Upper lobe of left lung (tissue), 4 donors: ENCODE measurements around the gene POU3F2.

ENCODE experiments used
- CTCF ChIP-seq, 6 experiments: fragments of 450-650 bp in 4 of 6; fragments of 200-600 bp in 2 of 6; sonication (generic) in 2 of 6; IDR thresholded peaks; one replicate each; pipeline ENCODE4 v1.5.1; 2016 to 2019; ENCODE audit warnings: antibody characterized with exemption in 6 of 6
- EP300 ChIP-seq, 4 donors: sonication (generic); formaldehyde crosslinking; IDR thresholded peaks; one replicate each; pipeline ENCODE4 v1.5.1; 2017; ENCODE audit warnings: antibody characterized with exemption in 4 of 4, control low read depth in 2 of 4
- POLR2A ChIP-seq, 4 donors: fragments of 450-650 bp; IDR thresholded peaks; one replicate each; pipeline ENCODE4 v1.5.1; 2016 to 2017; ENCODE audit warnings: antibody characterized with exemption in 4 of 4, mild to moderate bottlenecking in 2 of 4
- POLR2AphosphoS5 ChIP-seq, 2 donors: sonication (generic); formaldehyde crosslinking; IDR thresholded peaks; one replicate each; pipeline ENCODE4 v1.5.1; 2017; ENCODE audit warnings: antibody characterized with exemption in 2 of 2

- TF ChIP-seq CTCF (IDR thresholded peaks at IDR 0.05) = no peak
- TF ChIP-seq EP300 (IDR thresholded peaks at IDR 0.05) = no peak
- TF ChIP-seq POLR2AphosphoS5 (IDR thresholded peaks at IDR 0.05) = no peak
- TF ChIP-seq POLR2A (IDR thresholded peaks at IDR 0.05) = no peak
Measured at GRCh38 chr6:98832284-98833056, 1.9 kb upstream of the POU3F2 start.
